Duodenal mucosa (tissue), 2 donors: ENCODE measurements around the gene TMEM200C.
"Not testable (repeated sequence)": the region's sequence is repeated elsewhere in the genome, so short reads cannot be mapped to it uniquely, and the experiment has no call there.

Experiments
- H3K27ac ChIP-seq: one replicate; pipeline ENCODE4 v1.7.0; 2013; ENCODE audit warnings: low read depth, low read length
- H3K27me3 ChIP-seq, 2 donors: one replicate each; pipeline ENCODE4 v1.7.0; 2013; ENCODE audit warnings: low read length in 2 of 2, control low read depth in 1 of 2; ENCODE audit not compliant: insufficient read depth in 2 of 2, control insufficient read depth in 1 of 2
- H3K36me3 ChIP-seq, 2 donors: one replicate each; pipeline ENCODE4 v1.7.0; 2013; ENCODE audit warnings: low read length in 2 of 2, control low read depth in 1 of 2; ENCODE audit not compliant: insufficient read depth in 2 of 2, control insufficient read depth in 1 of 2
- H3K4me1 ChIP-seq, 2 donors: one replicate each; pipeline ENCODE4 v1.7.0; 2013; ENCODE audit warnings: low read length in 2 of 2, control low read depth in 1 of 2; ENCODE audit not compliant: insufficient read depth in 2 of 2, control insufficient read depth in 1 of 2
- H3K4me3 ChIP-seq, 2 donors: one replicate each; pipeline ENCODE4 v1.7.0; 2013; ENCODE audit warnings: low read length in 2 of 2, low read depth in 1 of 2
- H3K9ac ChIP-seq, 2 donors: one replicate each; pipeline ENCODE4 v1.7.0; 2013; ENCODE audit warnings: low read length in 2 of 2, low read depth in 1 of 2
- H3K9me3 ChIP-seq, 2 donors: one replicate each; pipeline ENCODE4 v1.7.0; 2013; ENCODE audit warnings: low read length in 2 of 2, control low read depth in 1 of 2; ENCODE audit not compliant: control insufficient read depth in 1 of 2

TMEM200C gene

DNA sequence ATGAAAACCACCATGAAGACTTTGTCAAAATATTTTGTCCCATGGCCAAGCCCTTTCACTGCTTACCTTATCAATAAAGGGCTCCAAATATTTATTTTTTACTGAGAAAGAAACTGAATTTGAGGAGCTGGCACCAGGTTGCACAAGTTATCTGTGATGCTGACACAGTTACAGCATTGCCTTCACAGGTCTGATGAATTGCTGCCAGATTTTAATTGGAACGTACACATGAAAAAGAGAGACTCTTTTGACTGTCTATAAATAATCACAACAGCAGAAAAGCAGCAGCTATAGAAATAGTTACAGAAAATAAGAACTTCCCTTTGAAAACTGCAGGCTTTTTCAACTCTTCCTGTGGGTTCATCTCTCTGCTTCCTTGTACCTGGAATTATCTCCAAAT is 23.9 kb downstream of the TMEM200C start:
- Histone ChIP-seq H3K4me3 (no peak overlapping the region), H3K27ac (no peak overlapping the region), H3K9me3 (no peaks in the 10 kb centered on the region), H3K27me3 (no peaks in the 10 kb centered on the region), H3K4me1 (no peaks in the 10 kb centered on the region), H3K36me3 (no peaks in the 10 kb centered on the region), H3K9ac (no peak overlapping the region)

DNA sequence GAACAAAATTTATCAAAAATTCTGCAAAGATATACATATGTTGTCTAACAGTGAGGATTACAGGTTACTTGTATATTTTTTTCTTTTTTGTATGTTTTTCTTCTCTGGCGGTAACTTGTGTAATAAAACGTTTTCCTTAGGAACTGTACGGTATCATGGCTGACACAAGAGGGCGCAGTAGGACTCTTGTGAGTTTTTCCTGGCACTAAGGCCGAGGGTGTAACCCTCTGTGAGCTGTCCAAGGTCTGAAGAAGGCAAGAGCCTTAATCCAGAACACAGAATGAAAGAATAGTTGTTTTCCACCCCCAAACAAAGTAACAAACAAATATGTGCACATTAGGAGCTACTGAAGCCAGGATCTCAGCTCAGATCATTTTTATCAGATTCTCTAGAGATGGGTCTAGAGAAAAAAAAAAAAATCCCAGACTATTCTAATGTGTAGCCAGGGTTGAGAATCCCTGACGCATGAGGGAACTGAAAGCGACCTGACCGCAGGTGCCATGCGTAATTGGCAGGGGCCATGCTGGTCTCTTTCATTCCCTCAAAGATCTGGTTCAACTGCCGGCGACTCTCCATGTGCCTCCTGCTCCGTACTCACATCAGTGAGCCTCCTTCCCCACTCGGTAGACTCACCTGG is 27.0 kb downstream of the TMEM200C start:
- Histone ChIP-seq H3K27me3 (no peaks in the 10 kb centered on the region), H3K9ac (no peak overlapping the region)

DNA sequence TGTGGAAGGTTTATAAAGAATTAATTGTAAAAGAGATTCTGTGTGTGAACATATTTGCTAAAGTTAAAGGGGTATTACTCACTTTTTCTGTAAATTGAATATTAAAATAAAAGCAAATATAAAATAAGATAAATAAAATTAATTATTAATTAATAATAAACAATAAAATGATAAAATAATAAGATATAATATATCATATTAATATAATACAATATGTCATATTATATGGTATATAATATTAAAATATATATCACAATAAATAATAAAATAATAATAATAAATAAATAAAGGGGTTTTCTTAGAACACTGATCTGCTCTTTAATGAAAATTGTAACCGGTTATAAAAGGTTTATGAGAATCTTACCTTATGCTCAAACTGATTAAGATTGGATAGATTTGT is 29.8 kb downstream of the TMEM200C start:
- no peaks in the 10 kb centered on the region for H3K36me3 ChIP-seq
- no peaks in the 10 kb centered on the region for H3K4me1 ChIP-seq
- no peak overlapping the region for H3K9ac ChIP-seq
- H3K4me3 ChIP-seq = no peak overlapping the region
- H3K27ac ChIP-seq = no peak overlapping the region
- no peaks in the 10 kb centered on the region for H3K9me3 ChIP-seq
- no peaks in the 10 kb centered on the region for H3K27me3 ChIP-seq

More for the DNA sequence above, 27.0 kb downstream of the TMEM200C start:
- H3K27ac ChIP-seq = no peak overlapping the region
- no peak overlapping the region for H3K4me3 ChIP-seq
- no peaks in the 10 kb centered on the region for H3K36me3 ChIP-seq
- H3K4me1 ChIP-seq = no peaks in the 10 kb centered on the region
- H3K9me3 ChIP-seq = no peaks in the 10 kb centered on the region

DNA sequence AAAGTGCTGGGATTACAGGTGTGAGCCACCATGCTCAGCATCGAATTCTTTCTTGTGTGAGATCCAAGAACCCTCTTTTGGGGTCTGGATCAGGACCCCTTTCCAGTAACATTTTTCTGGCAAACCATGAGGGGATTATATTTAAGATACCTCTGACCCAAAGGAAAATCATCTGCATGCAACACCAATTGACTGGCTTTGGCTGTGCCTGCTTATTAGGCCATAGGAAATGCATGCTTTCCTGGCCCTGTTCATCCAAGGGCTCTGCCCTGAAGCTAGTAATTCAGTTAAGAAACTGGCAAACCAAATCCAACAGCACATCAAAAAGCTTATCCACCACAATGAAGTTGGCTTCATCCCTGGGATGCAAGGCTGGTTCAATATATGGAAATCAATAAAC is 33.2 kb downstream of the TMEM200C start:
- H3K9me3 ChIP-seq, H3K9ac ChIP-seq: not testable (repeated sequence)

DNA sequence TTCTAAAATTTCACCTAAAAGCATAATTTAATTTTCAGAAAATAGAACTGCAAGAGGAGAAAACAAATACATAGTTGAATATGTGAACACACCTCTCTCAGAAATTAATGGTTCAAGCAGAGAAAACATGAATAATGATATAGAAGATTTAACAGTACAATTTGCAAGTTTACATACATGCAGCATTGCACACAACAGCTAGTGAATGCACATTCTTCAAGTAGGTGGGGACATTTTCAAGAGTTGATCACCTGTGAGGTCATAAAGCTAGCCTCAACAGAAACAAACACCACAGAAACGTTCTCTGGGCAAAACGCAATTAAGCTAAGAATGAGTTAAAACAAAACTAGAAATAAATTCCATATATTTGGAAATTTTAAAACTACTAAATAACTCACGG is 38.1 kb downstream of the TMEM200C start:
- no peaks in the 10 kb centered on the region for H3K36me3 ChIP-seq
- H3K9me3 ChIP-seq = no peaks in the 10 kb centered on the region
- H3K9ac ChIP-seq = no peak overlapping the region
- H3K27ac ChIP-seq = no peak overlapping the region
- no peak overlapping the region for H3K4me3 ChIP-seq
- H3K4me1 ChIP-seq = no peaks in the 10 kb centered on the region
- H3K27me3 ChIP-seq = no peaks in the 10 kb centered on the region

More for the DNA sequence above, 33.2 kb downstream of the TMEM200C start:
- H3K4me1 ChIP-seq, H3K36me3 ChIP-seq, H3K4me3 ChIP-seq, H3K27me3 ChIP-seq, H3K27ac ChIP-seq: not testable (repeated sequence)

DNA sequence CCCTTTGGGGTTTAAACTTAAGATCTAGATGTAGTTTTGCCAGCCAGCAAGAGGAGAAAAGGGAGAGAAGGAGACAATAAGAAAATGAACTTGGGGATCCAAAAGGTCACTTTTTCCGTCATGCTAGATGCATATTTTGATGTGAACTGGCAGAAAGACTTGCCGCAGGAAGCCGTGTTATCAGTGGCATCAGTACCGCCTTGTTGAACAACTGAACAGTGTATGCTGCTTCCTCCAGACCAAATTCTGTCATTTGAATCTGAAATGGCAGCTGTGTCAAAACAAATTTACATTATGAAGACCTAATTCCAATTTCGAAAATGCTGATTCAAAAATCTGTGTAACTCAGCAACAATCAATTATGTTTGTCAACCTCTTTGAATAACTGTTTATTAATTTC is 42.1 kb downstream of the TMEM200C start:
- H3K27ac ChIP-seq = no peak overlapping the region
- H3K36me3 ChIP-seq = no peaks in the 10 kb centered on the region
- H3K9me3 ChIP-seq = no peaks in the 10 kb centered on the region
- no peaks in the 10 kb centered on the region for H3K4me1 ChIP-seq
- H3K4me3 ChIP-seq = no peak overlapping the region
- no peak overlapping the region for H3K9ac ChIP-seq
- H3K27me3 ChIP-seq = peaks cover 0 to 2% of the 10 kb centered on the region in 2 donors

DNA sequence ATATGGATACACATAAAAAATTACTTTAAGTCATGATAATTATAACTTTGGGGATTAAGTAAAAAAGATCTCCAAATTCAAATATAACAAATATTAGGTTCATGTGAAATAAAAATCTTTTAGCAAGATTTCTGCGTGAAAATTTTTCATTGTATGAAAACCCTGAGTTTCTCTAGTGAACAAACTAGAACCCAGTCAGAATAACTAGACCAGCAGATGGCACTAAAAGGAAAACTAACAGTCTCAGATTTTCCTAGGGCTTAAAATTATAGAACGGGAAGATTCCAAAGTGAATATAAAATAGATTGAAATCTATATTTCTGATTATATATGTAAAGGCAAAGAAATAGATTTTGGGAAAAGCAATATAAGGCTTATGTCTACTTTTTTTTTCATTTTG is 43.3 kb downstream of the TMEM200C start:
- no peak overlapping the region for H3K9ac ChIP-seq
- H3K27ac ChIP-seq = no peak overlapping the region
- peaks cover 0 to 2% of the 10 kb centered on the region in 2 donors for H3K27me3 ChIP-seq
- H3K9me3 ChIP-seq = no peaks in the 10 kb centered on the region
- H3K4me3 ChIP-seq = no peak overlapping the region
- no peaks in the 10 kb centered on the region for H3K36me3 ChIP-seq
- H3K4me1 ChIP-seq = no peaks in the 10 kb centered on the region

DNA sequence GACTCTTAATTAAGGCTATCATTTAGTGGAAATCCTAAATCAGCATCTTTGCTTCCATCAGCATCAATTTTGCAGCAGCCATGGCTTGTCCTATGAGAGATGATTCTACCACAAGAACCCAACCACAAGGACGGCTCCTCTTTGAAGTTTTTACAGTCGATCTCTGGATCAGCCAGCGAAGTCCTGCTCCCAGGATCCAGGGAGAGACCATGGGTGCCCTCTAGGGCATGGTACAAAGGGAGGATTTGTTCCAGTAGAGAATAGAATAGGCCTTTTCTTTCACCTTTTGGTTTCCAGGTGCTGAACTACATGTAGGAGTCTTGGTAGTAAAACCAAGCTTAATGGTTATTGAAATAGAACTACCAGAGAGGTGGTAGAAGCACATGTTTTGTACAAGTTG is 52.7 kb downstream of the TMEM200C start:
- H3K4me1 ChIP-seq = no peaks in the 10 kb centered on the region
- H3K4me3 ChIP-seq = no peak overlapping the region
- H3K27me3 ChIP-seq = no peaks in the 10 kb centered on the region
- H3K36me3 ChIP-seq = no peaks in the 10 kb centered on the region
- no peaks in the 10 kb centered on the region for H3K9me3 ChIP-seq
- no peak overlapping the region for H3K9ac ChIP-seq
- no peak overlapping the region for H3K27ac ChIP-seq

DNA sequence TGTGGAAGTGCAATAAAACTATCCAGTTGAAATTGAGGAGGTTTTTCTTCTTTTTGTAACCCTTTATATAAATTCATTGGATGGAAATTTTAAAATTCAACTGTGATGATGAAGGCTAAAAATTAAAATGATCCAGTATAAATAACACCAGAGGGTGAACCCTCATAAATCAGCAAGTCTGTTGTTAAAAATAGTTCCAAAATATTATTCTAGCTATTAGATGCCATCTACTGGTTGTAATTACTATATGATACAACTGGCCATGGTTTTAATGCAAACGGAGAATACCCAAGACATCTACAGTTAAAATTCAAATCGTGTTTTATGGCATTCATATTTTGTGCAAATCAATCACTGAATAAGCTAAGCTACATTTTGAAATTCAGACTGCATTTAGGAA is 53.8 kb downstream of the TMEM200C start:
- Histone ChIP-seq H3K9me3 (no peaks in the 10 kb centered on the region), H3K36me3 (no peaks in the 10 kb centered on the region), H3K27me3 (no peaks in the 10 kb centered on the region), H3K4me3 (no peak overlapping the region), H3K9ac (no peak overlapping the region), H3K4me1 (no peaks in the 10 kb centered on the region), H3K27ac (no peak overlapping the region)

DNA sequence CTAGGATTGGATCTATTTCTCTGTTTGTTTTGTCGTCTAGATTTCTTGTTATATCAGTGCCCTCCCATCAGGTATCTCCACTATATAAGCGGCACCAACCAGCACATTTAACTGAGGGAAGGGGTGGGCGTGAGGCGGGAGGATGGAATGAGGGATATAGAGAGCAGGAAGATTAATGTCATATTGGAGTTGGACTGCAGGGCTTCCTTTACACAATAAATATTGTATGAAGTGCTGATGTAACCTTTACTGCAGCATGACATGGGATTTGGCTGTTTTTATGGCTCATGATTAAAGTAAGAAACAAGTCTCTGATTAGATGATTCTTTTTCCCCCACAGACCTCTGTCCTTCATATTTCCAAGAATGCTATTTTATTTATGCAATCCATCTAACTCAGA is 54.8 kb downstream of the TMEM200C start:
- H3K4me1 ChIP-seq = no peaks in the 10 kb centered on the region
- no peaks in the 10 kb centered on the region for H3K27me3 ChIP-seq
- H3K36me3 ChIP-seq = no peaks in the 10 kb centered on the region
- no peak overlapping the region for H3K4me3 ChIP-seq
- no peaks in the 10 kb centered on the region for H3K9me3 ChIP-seq
- H3K27ac ChIP-seq = no peak overlapping the region
- no peak overlapping the region for H3K9ac ChIP-seq

DNA sequence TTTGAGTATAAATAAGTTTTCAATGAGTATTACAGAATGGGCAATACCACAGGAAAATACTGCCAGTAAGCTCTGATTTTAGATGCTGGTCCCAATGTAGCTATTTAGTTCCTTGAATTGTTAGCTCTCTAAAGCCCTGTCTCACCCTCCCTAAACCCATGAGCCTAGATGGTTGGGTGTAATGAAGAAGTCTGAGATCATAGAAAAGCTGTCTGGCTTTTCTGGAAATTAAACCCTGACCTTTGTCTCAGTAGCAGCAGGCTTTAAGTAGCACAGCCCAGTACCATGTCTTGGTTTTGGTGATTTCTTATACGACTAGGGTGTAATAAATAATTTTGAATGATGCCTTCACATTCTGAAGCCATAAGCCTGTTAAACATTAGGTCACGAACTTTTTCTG is 55.3 kb downstream of the TMEM200C start:
- Histone ChIP-seq H3K27ac (no peak overlapping the region), H3K36me3 (no peaks in the 10 kb centered on the region), H3K4me3 (no peak overlapping the region), H3K9me3 (no peaks in the 10 kb centered on the region), H3K9ac (no peak overlapping the region), H3K27me3 (no peaks in the 10 kb centered on the region), H3K4me1 (no peaks in the 10 kb centered on the region)
